Germinal center (tissue), 1 donor: Measurements from ENCODE around the gene TXNDC11.

ENCODE experiments used
- DNase-seq: peaks from one replicate; pipeline ENCODE4 v3.0.0; 2012; ENCODE audit warnings: mixed read lengths, low spot score

The TXNDC11 gene

GRCh38 chr16:11687601-11688519 lies 54.8 kb downstream of the TXNDC11 start:
- no peak for DNase-seq

GRCh38 chr16:11686713-11687380 lies 55.8 kb downstream of the TXNDC11 start:
- DNase-seq: no peak

GRCh38 chr16:11685844-11686618 lies 56.6 kb downstream of the TXNDC11 start:
- DNase-seq: no peak

- no peak for DNase-seq
Observed at GRCh38 chr16:11684231-11685025, 58.2 kb downstream of the TXNDC11 start.

GRCh38 chr16:11683145-11683544 lies 59.5 kb downstream of the TXNDC11 start:
- no peak for DNase-seq

- DNase-seq: no peak
Observed at GRCh38 chr16:11682655-11683096, 60.0 kb downstream of the TXNDC11 start.

GRCh38 chr16:11681976-11682654 lies 60.5 kb downstream of the TXNDC11 start:
- peak; percentile 65 for DNase-seq

GRCh38 chr16:11681556-11681955 lies 61.1 kb downstream of the TXNDC11 start:
- peak; percentile 57 for DNase-seq

- DNase-seq: no peak
Observed at GRCh38 chr16:11679941-11680911, 62.4 kb downstream of the TXNDC11 start.

- DNase-seq: no peak
Observed at GRCh38 chr16:11679250-11679649, 63.4 kb downstream of the TXNDC11 start.

- no peak for DNase-seq
Observed at GRCh38 chr16:11677959-11678881, 64.4 kb downstream of the TXNDC11 start.

- no peak for DNase-seq
Observed at GRCh38 chr16:11677451-11677951, 65.2 kb downstream of the TXNDC11 start.

GRCh38 chr16:11676799-11677198 lies 65.9 kb downstream of the TXNDC11 start:
- DNase-seq: no peak

- no peak for DNase-seq
Observed at GRCh38 chr16:11675561-11676511, 66.8 kb downstream of the TXNDC11 start.

GRCh38 chr16:11674818-11675560 lies 67.7 kb downstream of the TXNDC11 start:
- no peak for DNase-seq

- DNase-seq: no peak
Observed at GRCh38 chr16:11674001-11674817, 68.4 kb downstream of the TXNDC11 start.
